ENCODE data around the gene SLC27A4. TPM values are rescaled to one million over a fixed set of nuclear protein-coding genes. Genes with fewer than 3 reads are reported as not detected.

SLC27A4 gene
- total RNA-seq, 1 experiment from 2014 or later, result 17.0 TPM

GRCh38 chr9:128323212-128323730, 17.1 kb upstream of the SLC27A4 start:
- Histone ChIP-seq H2BK5ac (ENCODE audit: insufficient read length, low read length) (no peak overlapping the region), H3K79me2 (ENCODE audit: insufficient read depth, low read length) (peaks cover 2% of the 10 kb centered on the region; the same call in 1 of the 2 replicates), H3K9me3 (ENCODE audit: control insufficient read depth, low read depth, low read length) (no peaks in the 10 kb centered on the region), H3K4ac (ENCODE audit: low read depth, low read length) (no peak overlapping the region), H2BK15ac (ENCODE audit: low read depth, low read length) (no peak overlapping the region), H4K91ac (ENCODE audit: insufficient read length, low read depth, low read length) (no peak overlapping the region), H2AK5ac (ENCODE audit: insufficient read length, low read length) (no peak overlapping the region), H2BK20ac (ENCODE audit: low read depth, low read length, poor library complexity, severe bottlenecking) (no peak overlapping the region), H4K20me1 (ENCODE audit: control insufficient read depth, insufficient read depth, insufficient read length) (no peaks in the 10 kb centered on the region), H3K56ac (ENCODE audit: insufficient read length, low read depth, low read length) (no peak overlapping the region), H2BK12ac (ENCODE audit: insufficient read length, low read depth, low read length) (no peak overlapping the region), H3K9ac (ENCODE audit: extremely low read depth, insufficient read length, low read length) (peak overlapping the region; percentile 90), H3K27ac (ENCODE audit: insufficient read length, low read depth, low read length) (no peak overlapping the region), H2BK120ac (ENCODE audit: low read depth, low read length, poor library complexity, severe bottlenecking) (no peak overlapping the region), H3K4me2 (ENCODE audit: insufficient read depth, insufficient read length, low read length) (peak overlapping the region; percentile 47), H3K4me1 (ENCODE audit: insufficient read depth, low read length) (no peaks in the 10 kb centered on the region), H4K5ac (ENCODE audit: insufficient read length, low read depth, low read length) (no peak overlapping the region), H3K27me3 (ENCODE audit: insufficient read depth, low read length) (no peaks in the 10 kb centered on the region), H3K79me1 (ENCODE audit: insufficient read depth, low read depth, low read length, poor library complexity, severe bottlenecking) (peaks cover 3% of the 10 kb centered on the region), H3K18ac (ENCODE audit: insufficient read length, low read depth, low read length) (no peak overlapping the region), H3K14ac (ENCODE audit: insufficient read depth, low read length) (no peak overlapping the region), H2AFZ (ENCODE audit: low read length) (no peak overlapping the region), H3T11ph (ENCODE audit: low read length) (no peak overlapping the region), H3K23me2 (ENCODE audit: insufficient read length, low read depth, low read length, poor library complexity, severe bottlenecking) (peaks cover 7% of the 10 kb centered on the region), H4K8ac (replicated peaks; ENCODE audit: insufficient read length, low read depth, low read length) (no peak overlapping the region), H3K23ac (ENCODE audit: insufficient read length, low read depth, low read length) (no peak overlapping the region)
- no peaks in the 10 kb centered on the region; a peak in 1 of 5 replicates for H3K9me3 Mint-ChIP-seq
- no peak for TF ChIP-seq CTCF (conservative IDR thresholded peaks at IDR 0.05)
- no peak for DNase-seq
- no CpG with 5 or more reads among the region's 16 CpGs for WGBS (ENCODE audit: extremely low coverage, insufficient read length, low lambda C conversion rate)
- H3K27ac Mint-ChIP-seq, result peak overlapping the region in 1 of 3 experiments; percentile 75; a peak in 1 of 7 replicates
- H3K36me3 Mint-ChIP-seq (ENCODE audit: insufficient read depth in 1 of 3, low read depth in 3 of 3), result peaks cover 0 to 26% (median 12%) of the 10 kb centered on the region in 3 experiments; a peak in 6 of 7 replicates
- H3K4me3 Mint-ChIP-seq, result peak overlapping the region; percentile 98 to 99
- no peaks in the 10 kb centered on the region for H3K27me3 Mint-ChIP-seq (ENCODE audit: low read depth)
- H3K4me1 Mint-ChIP-seq, result peaks cover 6 to 12% of the 10 kb centered on the region in 2 experiments

Data from H9 (cell line).